Panc1 (cell line): Measurements from ENCODE around the gene CXCL16.

Experiments used
- POLR2AphosphoS5 ChIP-seq: IDR thresholded peaks from 2 replicates; pipeline ENCODE4 v1.6.1; 2012; ENCODE audit warnings: mild to moderate bottlenecking, low read depth, low read length, moderate library complexity
- REST ChIP-seq, 2 experiments: IDR thresholded peaks; 2 replicates each; pipeline ENCODE4 v1.6.1; 2011 to 2012; ENCODE audit warnings: low read depth in 2 of 2, control low read depth in 1 of 2, low read length in 1 of 2, mild to moderate bottlenecking in 1 of 2, moderate library complexity in 1 of 2; ENCODE audit not compliant: insufficient read depth in 1 of 2
- TCF7L2 ChIP-seq: IDR thresholded peaks from 2 replicates; pipeline ENCODE4 v1.6.1; 2011; ENCODE audit warnings: mild to moderate bottlenecking, low read depth, low read length, inconsistent platforms
- TF ChIP-seq, protein P1 (sequence below): fragments of 450-650 bp; IDR thresholded peaks from 2 replicates; pipeline ENCODE4 v1.5.1; 2017; ENCODE audit warnings: mild to moderate bottlenecking

GRCh38 chr17:4706121-4706520, 33.6 kb downstream of the CXCL16 start:
- TF ChIP-seq, protein P1, sequence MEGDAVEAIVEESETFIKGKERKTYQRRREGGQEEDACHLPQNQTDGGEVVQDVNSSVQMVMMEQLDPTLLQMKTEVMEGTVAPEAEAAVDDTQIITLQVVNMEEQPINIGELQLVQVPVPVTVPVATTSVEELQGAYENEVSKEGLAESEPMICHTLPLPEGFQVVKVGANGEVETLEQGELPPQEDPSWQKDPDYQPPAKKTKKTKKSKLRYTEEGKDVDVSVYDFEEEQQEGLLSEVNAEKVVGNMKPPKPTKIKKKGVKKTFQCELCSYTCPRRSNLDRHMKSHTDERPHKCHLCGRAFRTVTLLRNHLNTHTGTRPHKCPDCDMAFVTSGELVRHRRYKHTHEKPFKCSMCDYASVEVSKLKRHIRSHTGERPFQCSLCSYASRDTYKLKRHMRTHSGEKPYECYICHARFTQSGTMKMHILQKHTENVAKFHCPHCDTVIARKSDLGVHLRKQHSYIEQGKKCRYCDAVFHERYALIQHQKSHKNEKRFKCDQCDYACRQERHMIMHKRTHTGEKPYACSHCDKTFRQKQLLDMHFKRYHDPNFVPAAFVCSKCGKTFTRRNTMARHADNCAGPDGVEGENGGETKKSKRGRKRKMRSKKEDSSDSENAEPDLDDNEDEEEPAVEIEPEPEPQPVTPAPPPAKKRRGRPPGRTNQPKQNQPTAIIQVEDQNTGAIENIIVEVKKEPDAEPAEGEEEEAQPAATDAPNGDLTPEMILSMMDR, result no peak
- TF ChIP-seq REST (IDR thresholded peaks at IDR 0.05; ENCODE audit: insufficient read depth in 1 of 2, low read depth in 2 of 2, low read length in 1 of 2) (no peak), TCF7L2 (no peak), POLR2AphosphoS5 (no peak)
